ENCODE results near the gene SARDH. TPM values are rescaled to one million over a fixed set of nuclear protein-coding genes. Genes with fewer than 3 reads are reported as not detected.

Gene SARDH
- total RNA-seq, 4 donors from 2014 or later = 0.39 to 2.9 (median 0.51) TPM

- no peak for DNase-seq (ENCODE audit: extremely low spot score)
- peaks cover 11 to 93% (median 63%) of the 10 kb centered on the region in 4 donors for H3K36me3 ChIP-seq
These were observed 34.4 kb upstream of the SARDH start for GRCh38 chr9:133772581-133772980.

GRCh38 chr9:133771486-133772482, 33.6 kb upstream of the SARDH start:
- H3K4me1 ChIP-seq = peaks cover 0 to under 1% (median under 1%) of the 10 kb centered on the region in 4 donors
- H3K36me3 ChIP-seq = peaks cover 15 to 93% (median 67%) of the 10 kb centered on the region in 4 donors
- no peak overlapping the region for H3K27ac ChIP-seq (replicated peaks in 1 of 4)
- no peak for DNase-seq (ENCODE audit: extremely low spot score)
- H3K4me3 ChIP-seq = no peak overlapping the region
- intact Hi-C loops (cut with DNase I) = no loop called here
- no peaks in the 10 kb centered on the region for H3K27me3 ChIP-seq
- TF ChIP-seq EP300 (IDR thresholded peaks at IDR 0.05) (no peak), CTCF (IDR thresholded peaks at IDR 0.05) (no peak), POLR2A (IDR thresholded peaks at IDR 0.05; ENCODE audit: low read depth) (no peak), POLR2AphosphoS5 (IDR thresholded peaks at IDR 0.05) (no peak)
- 84% methylated on average over 21 of the region's 26 CpGs for WGBS
- peaks cover 0 to 23% (median 13%) of the 10 kb centered on the region in 4 donors for H3K9me3 ChIP-seq

More at GRCh38 chr9:133772581-133772980, 34.4 kb upstream of the SARDH start:
- H3K27ac ChIP-seq (replicated peaks in 1 of 4) = no peak overlapping the region
- WGBS = 93% methylated on average over 6 of the region's 7 CpGs
- peaks cover 4 to 8% (median 7%) of the 10 kb centered on the region in 4 donors for H3K4me1 ChIP-seq
- intact Hi-C loops (cut with DNase I) = no loop called here
- no peak for TF ChIP-seq POLR2AphosphoS5 (IDR thresholded peaks at IDR 0.05)
- TF ChIP-seq POLR2A (IDR thresholded peaks at IDR 0.05; ENCODE audit: low read depth) = no peak
- TF ChIP-seq CTCF (IDR thresholded peaks at IDR 0.05) = no peak
- TF ChIP-seq EP300 (IDR thresholded peaks at IDR 0.05) = no peak
- H3K4me3 ChIP-seq = no peak overlapping the region
- H3K9me3 ChIP-seq = peaks cover 0 to 15% (median 5%) of the 10 kb centered on the region in 4 donors
- H3K27me3 ChIP-seq = no peaks in the 10 kb centered on the region

DNA sequence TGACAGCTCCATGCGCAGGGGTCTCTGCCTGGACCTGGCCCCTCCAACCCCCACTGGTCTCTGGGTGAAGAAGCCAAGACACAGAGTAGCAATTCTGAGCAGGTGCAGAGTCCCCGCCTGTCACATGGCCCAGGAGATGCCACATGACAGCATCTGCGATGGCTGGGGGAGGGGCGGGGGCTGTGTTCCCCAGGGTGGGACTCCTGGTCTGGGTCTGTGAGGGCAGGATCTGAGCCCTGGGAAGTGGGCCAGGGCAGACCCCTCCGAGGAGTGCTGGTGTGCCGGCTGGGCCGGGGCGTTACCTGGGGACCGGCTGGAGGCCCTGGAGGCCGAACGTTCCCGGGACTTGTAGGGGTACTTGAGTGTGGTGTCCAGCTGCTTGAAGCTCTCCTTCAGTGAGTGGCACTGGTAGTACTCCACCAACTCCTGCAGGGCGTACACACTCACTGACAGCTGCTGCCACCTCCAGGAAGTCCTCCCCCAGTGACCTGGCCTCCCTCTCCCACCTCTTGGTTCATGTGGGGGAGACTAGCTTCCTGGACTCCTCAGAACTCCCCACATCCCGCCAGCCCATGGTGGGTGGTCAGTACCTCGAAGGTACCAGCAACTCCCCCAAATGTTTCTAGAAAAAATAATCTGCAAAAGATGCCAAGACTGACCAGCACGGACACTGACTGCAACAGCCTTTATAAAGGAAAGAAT, 32.1 kb upstream of the SARDH start:
- Histone ChIP-seq H3K36me3 (peaks cover 15 to 90% (median 60%) of the 10 kb centered on the region in 4 donors), H3K9me3 (peaks cover 0 to 23% (median 14%) of the 10 kb centered on the region in 4 donors), H3K4me1 (no peaks in the 10 kb centered on the region), H3K27ac (replicated peaks in 1 of 4) (no peak overlapping the region), H3K4me3 (no peak overlapping the region), H3K27me3 (no peaks in the 10 kb centered on the region)
- DNase-seq (ENCODE audit: extremely low spot score) = no peak
- 90% methylated on average over 13 of the region's 16 CpGs for WGBS
- intact Hi-C loops (cut with DNase I) = no loop called here
- TF ChIP-seq POLR2A (IDR thresholded peaks at IDR 0.05; ENCODE audit: low read depth) (no peak), EP300 (IDR thresholded peaks at IDR 0.05) (no peak), POLR2AphosphoS5 (IDR thresholded peaks at IDR 0.05) (no peak), CTCF (IDR thresholded peaks at IDR 0.05) (no peak)

- intact Hi-C loops (cut with DNase I) = no loop called here
- H3K4me1 ChIP-seq = no peaks in the 10 kb centered on the region
- H3K27ac ChIP-seq (replicated peaks in 1 of 4) = no peak overlapping the region
- H3K36me3 ChIP-seq = peaks cover 15 to 84% (median 55%) of the 10 kb centered on the region in 4 donors
- WGBS = 85% methylated on average over 14 of the region's 17 CpGs
- TF ChIP-seq POLR2AphosphoS5 (IDR thresholded peaks at IDR 0.05) (no peak), CTCF (IDR thresholded peaks at IDR 0.05) (no peak), POLR2A (IDR thresholded peaks at IDR 0.05; ENCODE audit: low read depth) (no peak), EP300 (IDR thresholded peaks at IDR 0.05) (no peak)
- H3K4me3 ChIP-seq = no peak overlapping the region
- no peak for DNase-seq (ENCODE audit: extremely low spot score)
- peaks cover 0 to 23% (median 14%) of the 10 kb centered on the region in 4 donors for H3K9me3 ChIP-seq
- no peaks in the 10 kb centered on the region for H3K27me3 ChIP-seq
These were observed 31.4 kb upstream of the SARDH start for GRCh38 chr9:133769511-133770075.

Measured in esophagus muscularis mucosa (tissue), 4 donors.